K562 (cell line): ENCODE results near the gene UNC93B1.

Source experiments
- CTCF ChIP-seq, 3 experiments: IDR thresholded peaks in 2 of 3; conservative IDR thresholded peaks in 1 of 3; 2 replicates each; pipeline ENCODE4 v1.5.1; 2011 to 2012; ENCODE audit warnings: low read length in 3 of 3, mild to moderate bottlenecking in 3 of 3, control low read depth in 2 of 3, improper control_type of control experiment in 1 of 3, inconsistent platforms in 1 of 3, low read depth in 1 of 3, mixed read lengths in 1 of 3, moderate library complexity in 1 of 3; ENCODE audit not compliant: insufficient read depth in 2 of 3
- HNRNPH1 ChIP-seq: fragments of 200-400 bp; formaldehyde crosslinking; optimal IDR thresholded peaks from 2 replicates; pipeline ENCODE3; 2017; ENCODE audit warnings: low read depth, mild to moderate bottlenecking, low read length, moderate library complexity
- SETDB1 ChIP-seq: IDR thresholded peaks from one replicate; pipeline ENCODE4 v1.6.1; 2012; ENCODE audit warnings: low read length, control low read depth, inconsistent platforms

GRCh38 chr11:68044145-68044813, 40.4 kb upstream of the UNC93B1 start:
- TF ChIP-seq CTCF (IDR thresholded peaks at IDR 0.05 in 2 of 3, conservative IDR thresholded peaks at IDR 0.05 in 1 of 3; ENCODE audit: insufficient read depth in 2 of 3, low read depth in 1 of 3, low read length in 3 of 3) (no peak; a peak in 1 of 6 replicates), SETDB1 (no peak), HNRNPH1 (no peak)
